IMR-90 (cell line): ENCODE data around the gene TAPT1. TPM values are rescaled to one million over a fixed set of nuclear protein-coding genes. Genes with fewer than 3 reads are reported as not detected.
A peak's percentile ranks its signal among the peaks of the same experiment; 100 is the strongest.

ENCODE experiments used
- ATAC-seq: fragments of 200-7000 bp; cut with Tn5 transposase; 2 replicates; pipeline ENCODE4 v1.9.1; 2020; ENCODE audit warnings: low read depth, mild to moderate bottlenecking, moderate library complexity
- BruUV-seq: library from RNA; stranded (reverse); fragments of 400-500 nt; replicated peaks from 2 replicates; lab custom pipeline; 2021; lab: Mats Ljungman, UMichigan
- CTCF ChIA-PET: fragments of 300-600 bp; formaldehyde crosslinking; extraction: SDS; loops from one replicate; lab custom pipeline; 2021; ENCODE audit warnings: antibody characterized with exemption; lab: Yijun Ruan, JAX
- POLR2A ChIA-PET: fragments of 300-600 bp; sonication (Branson Sonifier 250); formaldehyde crosslinking; loops from one replicate; lab custom pipeline; 2022; ENCODE audit warnings: antibody characterized with exemption; ENCODE audit not compliant: unreplicated experiment; lab: Charles Lee
- DNase-seq: peaks from one replicate; pipeline ENCODE4 v3.0.0; 2013
- H2AFZ ChIP-seq: replicated peaks from 2 replicates; pipeline ENCODE3; 2013; ENCODE audit warnings: low read length, mild to moderate bottlenecking; ENCODE audit not compliant: poor library complexity
- H2AK5ac ChIP-seq: 2 replicates; pipeline ENCODE4 v1.6.1; 2013; ENCODE audit warnings: low read depth, low read length, inconsistent platforms
- H2AK9ac ChIP-seq: replicated peaks from 2 replicates; pipeline ENCODE3; 2013; ENCODE audit warnings: mild to moderate bottlenecking, low read depth, low read length, moderate library complexity; ENCODE audit not compliant: poor library complexity
- H2BK120ac ChIP-seq: 2 replicates; pipeline ENCODE4 v1.6.1; 2013; ENCODE audit warnings: low read depth, low read length, inconsistent platforms
- H2BK15ac ChIP-seq: 3 replicates; pipeline ENCODE4 v1.6.1; 2013; ENCODE audit warnings: low read depth, low read length, inconsistent platforms
- H2BK20ac ChIP-seq: 2 replicates; pipeline ENCODE4 v1.6.1; 2013; ENCODE audit warnings: low read depth, mild to moderate bottlenecking, inconsistent platforms, low read length, moderate library complexity
- H2BK5ac ChIP-seq: 2 replicates; pipeline ENCODE4 v1.6.1; 2013; ENCODE audit warnings: mild to moderate bottlenecking, low read depth, low read length, inconsistent platforms; ENCODE audit not compliant: poor library complexity, severe bottlenecking
- H3K14ac ChIP-seq: replicated peaks from 2 replicates; pipeline ENCODE4 v1.6.1; 2013; ENCODE audit warnings: low read depth, low read length, inconsistent platforms
- H3K18ac ChIP-seq: 2 replicates; pipeline ENCODE4 v1.6.1; 2013; ENCODE audit warnings: low read depth, low read length, control low read depth
- H3K23ac ChIP-seq: 2 replicates; pipeline ENCODE4 v1.6.1; 2013; ENCODE audit warnings: low read depth, low read length, inconsistent platforms
- H3K27ac ChIP-seq: 2 replicates; pipeline ENCODE4 v1.5.1; 2013; ENCODE audit warnings: mild to moderate bottlenecking, control low read depth, low read length; ENCODE audit not compliant: insufficient read depth
- H3K27me3 ChIP-seq: 2 replicates; pipeline ENCODE4 v1.6.1; 2013; ENCODE audit warnings: low read length; ENCODE audit not compliant: control insufficient read depth, insufficient read depth
- H3K36me3 ChIP-seq: 2 replicates; pipeline ENCODE4 v1.6.1; 2013; ENCODE audit warnings: low read length, mixed read lengths; ENCODE audit not compliant: control insufficient read depth, insufficient read depth
- H3K4ac ChIP-seq: 2 replicates; pipeline ENCODE4 v1.6.1; 2013; ENCODE audit warnings: low read depth, low read length, inconsistent platforms
- H3K4me1 ChIP-seq: 2 replicates; pipeline ENCODE4 v1.6.1; 2013; ENCODE audit warnings: low read length, mixed read lengths; ENCODE audit not compliant: control insufficient read depth, insufficient read depth
- H3K4me2 ChIP-seq: 2 replicates; pipeline ENCODE4 v1.6.1; 2013; ENCODE audit warnings: low read depth, mild to moderate bottlenecking, control low read depth, low read length, moderate library complexity
- H3K4me3 ChIP-seq: 2 replicates; pipeline ENCODE4 v1.5.1; 2013; ENCODE audit warnings: low read depth, mild to moderate bottlenecking, control low read depth, low read length, moderate library complexity; ENCODE audit not compliant: insufficient read depth
- H3K56ac ChIP-seq: 2 replicates; pipeline ENCODE4 v1.6.1; 2013; ENCODE audit warnings: low read length, inconsistent platforms; ENCODE audit not compliant: insufficient read depth; ENCODE audit errors: extremely low read depth
- H3K79me1 ChIP-seq, 2 experiments: 2 replicates each; pipeline ENCODE4 v1.6.1; 2013; ENCODE audit warnings: low read length in 2 of 2, inconsistent platforms in 1 of 2, low read depth in 1 of 2
- H3K9ac ChIP-seq: 2 replicates; pipeline ENCODE4 v1.6.1; 2013; ENCODE audit warnings: low read depth, low read length, control low read depth
- H3K9me1 ChIP-seq: 2 replicates; pipeline ENCODE4 v1.6.1; 2013; ENCODE audit warnings: low read length, inconsistent platforms; ENCODE audit not compliant: insufficient read depth
- H3K9me3 ChIP-seq: 2 replicates; pipeline ENCODE4 v1.6.1; 2013; ENCODE audit warnings: low read length; ENCODE audit not compliant: control insufficient read depth, insufficient read depth
- H4K20me1 ChIP-seq: 2 replicates; pipeline ENCODE4 v1.6.1; 2013; ENCODE audit warnings: low read length, inconsistent platforms; ENCODE audit not compliant: insufficient read depth
- H4K5ac ChIP-seq: 2 replicates; pipeline ENCODE4 v1.6.1; 2013; ENCODE audit warnings: mild to moderate bottlenecking, low read depth, low read length, control low read depth
- H4K8ac ChIP-seq, 2 experiments: 2 replicates each; pipeline ENCODE4 v1.6.1; 2013; ENCODE audit warnings: low read depth in 2 of 2, low read length in 2 of 2, control low read depth in 1 of 2, inconsistent platforms in 1 of 2
- H4K91ac ChIP-seq: 2 replicates; pipeline ENCODE4 v1.6.1; 2013; ENCODE audit warnings: low read depth, low read length, inconsistent platforms; ENCODE audit not compliant: insufficient read depth
- MAZ ChIP-seq: IDR thresholded peaks from 2 replicates; pipeline ENCODE4 v1.6.1; 2012; ENCODE audit warnings: low read depth, mild to moderate bottlenecking, low read length, improper control_type of control experiment, moderate library complexity, borderline replicate concordance
- WGBS, 2 experiments: methylation state at CpG; one replicate each; pipeline versions ENCODE4 v1.1.5 to v1.1.7; 2013; ENCODE audit warnings: missing lambda C conversion rate in 2 of 2; ENCODE audit not compliant: insufficient read length in 1 of 2; ENCODE audit errors: extremely low coverage in 2 of 2; 5-methylcytosine and 5-hydroxymethylcytosine counted together
- dilution Hi-C: fragments of 300-500 bp; cut with HindIII; formaldehyde crosslinking; loops from one replicate; pipeline ENCODE4 v1.14.3; 2018; ENCODE audit warnings: low sequenced_read_pairs; ENCODE audit not compliant: unreplicated experiment
- in situ Hi-C: fragments of 300-500 bp; cut with MboI; formaldehyde crosslinking; loops from 3 replicates; pipeline ENCODE4 v1.14.3; 2019; ENCODE audit warnings: low sequenced_read_pairs, inconsistent platforms, mixed read lengths
- intact Hi-C: fragments of 100-400 bp; cut with micrococcal nuclease; formaldehyde crosslinking; loops from 2 replicates; pipeline ENCODE4 v1.10.0; 2022
- polyA plus RNA-seq, 3 experiments: library from polyadenylated mRNA; depleted of rRNA; stranded (reverse); fragments of >200 nt; gene quantifications; 2 replicates each; pipeline ENCODE4 v1.2.3, GENCODE V29; 2012; ENCODE audit warnings: low replicate concordance in 1 of 3
- total RNA-seq: library from RNA; depleted of rRNA; stranded (reverse); fragments of >200 nt; gene quantifications from 2 replicates; pipeline ENCODE4 v1.2.3, GENCODE V29; 2012
- TF ChIP-seq, protein P1 (sequence below): fragments of 150-350 bp; IDR thresholded peaks from 2 replicates; pipeline ENCODE4 v1.6.1; 2017; ENCODE audit warnings: mild to moderate bottlenecking, antibody characterized with exemption, low read length, low read depth

Gene TAPT1
- total and polyA plus RNA-seq, 2 of the 4 experiments (the other 2 are of a cell fraction) = 5.6 to 12.2 TPM

GRCh38 chr4:16120720-16121119, 105.6 kb downstream of the TAPT1 start:
- Histone ChIP-seq H3K36me3 (no peaks in the 10 kb centered on the region), H3K79me1 (no peaks in the 10 kb centered on the region), H4K20me1 (no peaks in the 10 kb centered on the region), H4K91ac (no peak overlapping the region), H3K4me3 (no peak overlapping the region), H3K9me3 (no peaks in the 10 kb centered on the region), H3K4me1 (no peaks in the 10 kb centered on the region), H2BK5ac (no peak overlapping the region), H3K56ac (no peak overlapping the region), H2BK15ac (no peak overlapping the region), H3K27me3 (peaks cover 34% of the 10 kb centered on the region), H2AFZ (peak overlapping the region; percentile 58), H3K9me1 (peaks cover 4% of the 10 kb centered on the region; the same call in 1 of the 2 replicates), H3K9ac (no peak overlapping the region), H3K23ac (no peak overlapping the region), H3K4me2 (no peak overlapping the region), H2BK120ac (no peak overlapping the region), H3K4ac (no peak overlapping the region), H4K5ac (no peak overlapping the region), H2AK5ac (no peak overlapping the region), H3K14ac (no peak overlapping the region), H2BK20ac (no peak overlapping the region), H2AK9ac (no peak overlapping the region), H3K27ac (no peak overlapping the region), H3K18ac (no peak overlapping the region), H4K8ac (no peak overlapping the region)
- TF ChIP-seq MAZ = no peak
- TF ChIP-seq, protein P1, sequence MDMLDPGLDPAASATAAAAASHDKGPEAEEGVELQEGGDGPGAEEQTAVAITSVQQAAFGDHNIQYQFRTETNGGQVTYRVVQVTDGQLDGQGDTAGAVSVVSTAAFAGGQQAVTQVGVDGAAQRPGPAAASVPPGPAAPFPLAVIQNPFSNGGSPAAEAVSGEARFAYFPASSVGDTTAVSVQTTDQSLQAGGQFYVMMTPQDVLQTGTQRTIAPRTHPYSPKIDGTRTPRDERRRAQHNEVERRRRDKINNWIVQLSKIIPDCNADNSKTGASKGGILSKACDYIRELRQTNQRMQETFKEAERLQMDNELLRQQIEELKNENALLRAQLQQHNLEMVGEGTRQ = no peak
- intact Hi-C loops = no loop called here
- no peak for ATAC-seq
- peak; percentile 1 for DNase-seq
- dilution Hi-C loops = no loop called here
- in situ Hi-C loops = no loop called here
- WGBS, 2 experiments = no CpG with 5 or more reads among the region's 4 CpGs
- ChIA-PET POLR2A (no interaction called here), CTCF (no interaction called here)
- no TSS peak for BruUV-seq
